HG03103 (cell line): ENCODE results near the gene ELP6.

Experiments
- ATAC-seq: cut with Tn5 transposase; IDR thresholded peaks from one replicate; pipeline ENCODE4 v1.9.1; 2021; ENCODE audit warnings: low read depth; ENCODE audit not compliant: unreplicated experiment

The ELP6 gene, protein sequence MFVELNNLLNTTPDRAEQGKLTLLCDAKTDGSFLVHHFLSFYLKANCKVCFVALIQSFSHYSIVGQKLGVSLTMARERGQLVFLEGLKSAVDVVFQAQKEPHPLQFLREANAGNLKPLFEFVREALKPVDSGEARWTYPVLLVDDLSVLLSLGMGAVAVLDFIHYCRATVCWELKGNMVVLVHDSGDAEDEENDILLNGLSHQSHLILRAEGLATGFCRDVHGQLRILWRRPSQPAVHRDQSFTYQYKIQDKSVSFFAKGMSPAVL

GRCh38 chr3:47513125-47513929, at the start of gene ELP6:
Gene ELP6, minus strand, starts transcription at chr3:47513712. Its CDS starts 122 bp downstream, at chr3:47513590.
- peak; percentile 86 for ATAC-seq

GRCh38 chr3:47556351-47556750, 42.8 kb upstream of the ELP6 start:
- ATAC-seq: no peak

DNA sequence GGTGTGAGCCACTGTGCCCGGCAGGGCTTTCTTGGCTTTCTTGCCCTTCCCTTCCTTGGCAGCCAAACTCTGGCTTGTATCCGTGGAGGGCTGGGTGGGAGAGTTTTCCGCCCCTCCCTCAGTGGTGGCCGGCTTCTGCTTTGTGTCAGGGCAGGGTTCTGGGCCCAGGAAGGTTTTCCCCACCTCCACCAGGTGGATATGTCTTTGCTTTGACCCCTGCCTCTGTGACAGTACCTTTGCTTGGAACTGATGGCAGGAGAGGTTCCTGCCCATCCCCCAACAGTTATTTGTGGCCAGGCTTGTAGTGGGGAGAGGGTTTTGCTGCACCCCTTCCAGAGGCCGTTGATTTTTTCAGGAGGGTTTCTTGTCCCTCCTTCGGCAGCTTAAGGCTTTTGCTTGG, 40.8 kb upstream of the ELP6 start:
- no peak for ATAC-seq

DNA sequence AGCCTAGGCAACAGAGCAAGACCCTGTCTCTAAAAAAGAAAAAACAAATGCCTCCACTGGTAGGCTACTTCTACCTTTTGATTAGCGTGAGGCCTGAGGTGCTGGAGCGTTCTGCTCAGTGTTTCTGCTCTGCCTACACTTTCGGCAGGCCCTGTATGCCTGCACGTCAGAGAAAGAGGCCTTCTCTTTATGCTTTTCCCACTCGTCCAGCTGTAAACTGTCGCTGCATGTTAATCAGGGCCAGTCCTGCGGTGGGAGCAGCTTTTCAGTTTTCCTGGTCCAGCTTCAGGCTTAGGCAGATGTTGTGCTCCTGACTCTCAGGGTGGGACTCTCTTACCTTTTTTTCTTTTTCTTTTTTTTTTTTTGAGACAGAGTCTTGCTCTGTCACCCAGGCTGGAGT, 39.9 kb upstream of the ELP6 start:
- no peak for ATAC-seq

GRCh38 chr3:47542471-47543173, 29.1 kb upstream of the ELP6 start:
- no peak for ATAC-seq

DNA sequence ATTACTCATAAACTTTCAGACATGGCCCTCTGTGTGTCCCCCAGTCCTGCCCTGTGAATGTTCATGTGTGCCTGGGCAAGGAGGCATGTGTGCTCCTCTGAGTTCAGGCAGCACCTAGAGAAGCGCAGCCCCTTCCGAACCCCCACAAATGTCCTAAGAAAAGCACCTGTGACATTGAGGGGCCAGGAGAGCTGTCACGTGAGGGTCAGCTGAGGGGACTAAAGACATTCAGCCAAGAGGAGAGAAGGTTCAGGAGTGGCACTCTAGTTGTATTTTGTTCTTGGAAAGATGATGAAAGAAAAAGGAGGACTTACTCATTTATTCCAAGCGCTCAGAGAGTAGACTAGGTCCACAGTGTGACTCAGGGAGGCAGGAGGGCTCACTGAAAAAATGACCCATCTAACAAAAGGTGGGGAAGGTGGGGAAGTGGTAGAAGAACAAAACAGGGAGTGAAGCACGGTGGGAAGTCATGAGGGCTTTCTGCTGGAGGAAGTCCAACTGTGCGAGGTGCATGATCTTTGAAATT, 28.1 kb upstream of the ELP6 start:
- ATAC-seq: no peak

DNA sequence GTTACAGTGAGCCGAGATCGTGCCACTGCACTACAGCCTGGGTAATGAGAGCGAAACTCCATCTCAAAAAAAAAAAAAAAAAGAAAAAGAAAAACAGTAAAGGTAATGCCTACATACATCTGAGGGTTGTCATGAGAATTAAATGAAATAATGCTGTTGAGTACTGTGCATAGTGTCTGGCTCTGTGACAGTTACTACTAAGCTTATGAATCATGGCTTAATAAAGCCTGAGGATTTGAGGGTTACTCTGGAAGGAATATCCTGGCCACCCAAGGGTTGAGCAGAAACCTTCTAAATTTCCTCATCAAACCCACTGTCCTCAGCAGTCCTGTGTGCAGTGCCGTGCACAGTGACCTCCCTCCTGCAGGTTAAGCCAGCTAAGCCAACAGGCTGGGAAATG, 26.8 kb upstream of the ELP6 start:
- no peak for ATAC-seq

DNA sequence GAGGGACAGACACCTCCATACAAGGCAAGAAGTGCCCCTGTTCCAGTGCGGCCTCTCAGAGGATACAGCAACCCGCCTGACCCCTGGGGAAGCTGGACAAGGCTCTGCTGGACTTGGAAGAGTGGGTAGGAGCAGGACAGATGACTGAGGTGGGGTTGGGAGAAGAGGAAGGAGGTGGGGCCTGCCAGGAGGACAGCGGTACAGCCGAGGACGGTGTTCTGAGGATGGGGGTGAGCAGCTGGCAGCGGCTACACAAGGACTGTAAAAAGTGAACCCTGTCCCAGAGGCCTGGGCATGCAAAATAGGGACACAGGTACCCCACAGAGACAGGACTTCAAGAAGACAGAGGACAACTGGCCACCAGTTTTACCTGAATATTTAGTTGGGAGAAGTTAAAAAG, 23.5 kb upstream of the ELP6 start:
- ATAC-seq: no peak

GRCh38 chr3:47536221-47536891, 22.8 kb upstream of the ELP6 start:
- ATAC-seq: no peak

GRCh38 chr3:47533996-47534454, 20.5 kb upstream of the ELP6 start:
- no peak for ATAC-seq

DNA sequence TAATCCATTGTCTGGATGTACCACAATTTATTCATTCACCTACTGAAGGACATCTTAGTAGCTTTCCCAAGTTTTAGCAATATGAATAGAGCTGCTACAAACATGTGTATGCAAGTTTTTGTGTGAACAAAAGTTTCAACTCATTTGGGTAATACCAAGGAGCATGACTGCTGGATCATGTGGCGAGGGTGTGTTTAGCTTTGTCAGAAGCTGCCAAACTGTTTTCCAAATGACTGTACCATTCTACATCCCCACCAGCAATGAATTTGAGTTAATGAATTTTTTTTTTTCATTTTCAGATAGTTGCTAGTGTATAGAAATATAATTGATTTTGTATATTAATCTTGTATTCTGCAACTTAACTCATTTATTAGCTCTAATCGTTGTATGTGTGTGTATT, 20.0 kb upstream of the ELP6 start:
- ATAC-seq: no peak

DNA sequence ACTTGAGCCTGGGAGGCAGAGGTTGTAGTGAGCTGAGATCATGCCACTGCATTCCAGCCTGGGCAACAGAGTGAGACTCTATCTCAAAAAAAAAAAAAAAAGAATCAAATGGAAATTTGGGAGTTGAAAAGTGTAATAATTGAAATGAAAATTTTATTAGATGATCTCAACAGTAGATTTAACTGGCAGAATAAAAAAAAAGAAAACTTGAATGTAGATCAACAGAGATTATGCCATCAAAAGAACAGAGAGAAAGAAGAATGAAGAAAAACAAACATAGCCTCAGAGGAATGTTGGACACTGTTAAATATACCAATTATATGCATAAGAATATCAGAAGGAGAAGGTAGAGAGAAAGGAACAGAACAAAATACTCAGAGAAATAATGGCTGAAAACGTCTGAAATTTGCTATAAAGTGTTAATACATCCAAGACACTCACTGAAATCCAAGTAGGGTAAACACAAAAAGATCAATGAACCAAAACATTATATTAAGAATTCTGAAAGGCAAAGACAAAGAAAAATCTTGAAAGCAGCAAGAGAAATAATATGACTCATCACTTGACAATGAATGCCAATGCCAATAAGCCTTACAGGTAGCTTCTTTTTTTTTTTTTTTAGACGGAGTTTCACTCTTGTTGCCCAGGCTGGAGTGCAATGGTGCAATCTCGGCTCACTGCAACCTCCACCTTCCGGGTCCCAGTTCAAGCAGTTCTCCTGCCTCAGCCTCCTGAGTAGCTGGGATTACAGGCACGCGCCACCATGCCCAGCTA, 14.6 kb upstream of the ELP6 start:
- ATAC-seq: no peak

DNA sequence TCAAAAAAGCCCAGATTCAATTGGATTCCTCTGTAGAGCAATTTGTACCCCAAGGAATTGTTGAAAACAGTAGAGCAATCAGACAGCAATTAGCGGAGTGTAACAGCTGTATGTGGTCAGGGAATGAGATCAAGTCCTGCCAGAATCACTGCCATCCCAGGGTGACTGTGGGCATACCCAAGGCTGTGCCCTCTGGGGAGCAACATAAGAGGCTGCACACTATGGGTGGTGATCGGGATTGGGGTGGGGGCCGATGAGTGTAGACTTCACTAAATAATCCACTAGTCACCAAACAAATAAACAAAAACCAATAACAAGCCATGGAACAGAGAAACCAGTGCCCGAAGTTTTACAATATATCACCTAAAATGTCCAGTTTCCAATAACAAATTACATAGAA, 12.1 kb upstream of the ELP6 start:
- no peak for ATAC-seq

DNA sequence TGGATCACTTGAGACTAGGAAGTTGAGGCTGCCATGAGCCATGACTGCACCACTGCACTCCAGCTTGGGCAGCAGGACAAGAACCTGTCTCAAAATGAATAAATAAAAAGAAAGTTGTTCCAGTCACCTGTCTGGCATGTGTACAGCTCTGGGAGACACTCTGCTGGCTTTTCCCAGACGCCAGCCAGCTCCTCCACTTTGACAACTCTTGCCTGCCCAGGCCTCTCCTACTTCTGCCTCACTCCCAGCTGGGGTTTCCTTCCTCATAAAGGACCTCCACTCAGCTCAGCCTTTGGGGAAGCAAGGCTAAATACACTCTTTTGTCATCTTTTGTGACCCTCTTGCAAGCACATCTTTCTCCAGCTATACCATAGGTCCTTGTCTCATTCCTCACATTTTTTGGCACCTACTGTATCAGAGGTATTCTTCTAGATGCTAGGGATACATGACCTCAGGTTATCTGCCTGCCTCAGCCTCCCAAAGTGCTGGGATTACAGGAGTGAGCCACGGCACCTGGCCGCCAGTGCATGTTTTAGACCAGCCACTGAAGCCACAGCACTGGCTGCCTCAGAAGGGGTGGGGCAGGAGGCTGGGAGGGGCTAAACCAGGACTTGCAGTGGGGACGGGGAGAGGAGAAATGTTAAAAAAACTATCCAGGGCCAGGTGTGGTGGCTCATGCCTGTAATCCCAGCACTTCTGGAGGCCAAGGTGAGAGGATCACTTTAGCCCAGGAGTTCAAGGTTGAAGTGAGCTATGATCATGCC, 10.0 kb upstream of the ELP6 start:
- no peak for ATAC-seq

DNA sequence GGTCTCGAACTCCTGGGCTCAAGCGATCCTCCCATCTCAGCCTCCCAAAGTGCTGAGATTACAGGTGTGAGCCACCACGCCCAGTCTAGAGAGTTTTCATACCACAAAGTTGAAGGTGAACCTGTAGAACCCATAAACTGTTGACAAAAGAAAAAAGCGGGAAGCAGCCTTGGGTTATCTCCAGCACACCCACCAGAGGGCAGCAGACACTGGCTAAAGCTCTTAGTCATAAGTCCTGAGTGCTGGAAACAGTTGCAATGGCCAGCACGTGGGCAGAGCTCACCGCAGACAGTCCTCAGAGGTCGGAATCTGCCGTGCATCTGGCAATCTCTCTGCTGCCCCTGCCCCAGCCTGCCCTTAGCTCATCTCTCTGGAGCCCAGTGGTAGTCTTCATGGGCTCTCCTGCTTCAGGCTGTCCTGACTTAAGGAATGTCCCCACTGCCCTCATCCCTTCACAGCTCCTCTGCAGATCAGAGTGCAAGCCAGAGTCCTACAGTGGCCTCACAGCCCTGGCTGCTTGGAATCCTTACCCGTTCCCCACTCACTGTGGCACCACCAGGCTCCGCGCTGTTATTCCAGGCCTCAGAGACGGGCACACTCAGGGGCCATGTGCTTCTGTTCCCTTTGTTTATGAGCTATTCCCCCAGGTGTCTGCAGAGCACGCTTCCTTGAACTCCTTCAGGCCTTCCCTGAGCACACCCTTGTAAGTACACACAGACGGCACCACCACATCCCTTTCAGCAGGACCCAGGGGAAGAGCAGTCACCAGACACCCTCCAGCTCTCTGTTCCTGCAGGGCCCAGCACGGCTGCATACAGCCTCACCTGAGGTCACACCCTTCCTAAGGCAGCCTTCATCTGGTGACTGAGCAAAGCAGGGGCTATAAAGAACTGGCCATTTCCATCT, 8.8 kb upstream of the ELP6 start:
- no peak for ATAC-seq

GRCh38 chr3:47520756-47521155, 7.2 kb upstream of the ELP6 start:
- ATAC-seq: no peak

DNA sequence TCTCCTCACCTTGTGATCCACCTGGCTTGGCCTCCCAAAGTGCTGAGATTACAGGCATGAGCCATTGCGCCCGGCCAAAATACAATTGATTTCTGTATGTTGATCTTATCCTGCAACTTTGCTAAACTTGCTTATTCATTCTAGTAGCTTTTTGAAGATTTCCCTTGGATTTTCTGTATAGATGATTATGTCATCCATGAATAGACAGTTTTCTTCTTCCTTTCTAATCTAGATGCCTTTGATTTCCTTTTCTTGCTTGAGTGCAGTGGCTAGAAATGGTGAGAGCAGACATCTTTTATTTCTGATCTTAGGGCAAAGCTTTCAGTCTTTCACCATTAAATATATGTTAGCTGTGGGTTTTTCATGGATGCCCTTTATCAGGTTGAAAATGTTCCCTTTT, 4.4 kb upstream of the ELP6 start:
- ATAC-seq: no peak

GRCh38 chr3:47515864-47516319, 2.4 kb upstream of the ELP6 start:
- no peak for ATAC-seq
